HK-2 (cell line): Measurements from ENCODE around the gene DALRD3.

ENCODE experiments used
- DNase-seq: peaks from one replicate; pipeline ENCODE4 v3.0.0-alpha.2; 2018; ENCODE audit not compliant: unreplicated experiment

DALRD3 gene

GRCh38 chr3:48980295-48980694, 38.1 kb downstream of the DALRD3 start:
- no peak for DNase-seq

- no peak for DNase-seq
Measured at GRCh38 chr3:48979451-48979850, 38.9 kb downstream of the DALRD3 start.

GRCh38 chr3:48974076-48974864, 44.1 kb downstream of the DALRD3 start:
- no peak for DNase-seq

- no peak for DNase-seq
Measured at GRCh38 chr3:48970586-48970985, 47.8 kb downstream of the DALRD3 start.

- DNase-seq: no peak
Measured at GRCh38 chr3:48966876-48967361, 51.5 kb downstream of the DALRD3 start.

- no peak for DNase-seq
Measured at GRCh38 chr3:48966367-48966766, 52.0 kb downstream of the DALRD3 start.
